ENCODE results near the gene LYPD5.

LYPD5 gene

GRCh38 chr19:43754503-43755255, 47.6 kb downstream of the LYPD5 start, which contains the start of gene SMG9:
SMG9 (minus strand) TSS chr19:43754962; CDS start chr19:43750741, 4,221 bp downstream.
- DNase-seq (ENCODE audit: low read depth in 2 of 2, low spot score in 1 of 2) = peak; percentile 97 to 98

GRCh38 chr19:43754253-43754502, 48.1 kb downstream of the LYPD5 start:
- no peak for DNase-seq (ENCODE audit: low read depth in 2 of 2, low spot score in 1 of 2)

GRCh38 chr19:43752287-43752875, 49.9 kb downstream of the LYPD5 start:
- DNase-seq (ENCODE audit: low read depth in 2 of 2, low spot score in 1 of 2) = no peak

- no peak for DNase-seq (ENCODE audit: low read depth in 2 of 2, low spot score in 1 of 2)
Observed at GRCh38 chr19:43751466-43752220, 50.6 kb downstream of the LYPD5 start.

- no peak for DNase-seq (ENCODE audit: low read depth in 2 of 2, low spot score in 1 of 2)
Observed at GRCh38 chr19:43749898-43750297, 52.3 kb downstream of the LYPD5 start.

- no peak for DNase-seq (ENCODE audit: low read depth in 2 of 2, low spot score in 1 of 2)
Observed at GRCh38 chr19:43749152-43749551, 53.1 kb downstream of the LYPD5 start.

- no peak for DNase-seq (ENCODE audit: low read depth in 2 of 2, low spot score in 1 of 2)
Observed at GRCh38 chr19:43748685-43749084, 53.6 kb downstream of the LYPD5 start.

- no peak for DNase-seq (ENCODE audit: low read depth in 2 of 2, low spot score in 1 of 2)
Observed at GRCh38 chr19:43748205-43748594, 54.0 kb downstream of the LYPD5 start.

- DNase-seq (ENCODE audit: low read depth in 2 of 2, low spot score in 1 of 2) = no peak
Observed at GRCh38 chr19:43747557-43748204, 54.6 kb downstream of the LYPD5 start.
